Measurements from ENCODE around the gene SHOX.
"Not testable (repeated sequence)": the region's sequence is repeated elsewhere in the genome, so short reads cannot be mapped to it uniquely, and the experiment has no call there.

SHOX gene

DNA sequence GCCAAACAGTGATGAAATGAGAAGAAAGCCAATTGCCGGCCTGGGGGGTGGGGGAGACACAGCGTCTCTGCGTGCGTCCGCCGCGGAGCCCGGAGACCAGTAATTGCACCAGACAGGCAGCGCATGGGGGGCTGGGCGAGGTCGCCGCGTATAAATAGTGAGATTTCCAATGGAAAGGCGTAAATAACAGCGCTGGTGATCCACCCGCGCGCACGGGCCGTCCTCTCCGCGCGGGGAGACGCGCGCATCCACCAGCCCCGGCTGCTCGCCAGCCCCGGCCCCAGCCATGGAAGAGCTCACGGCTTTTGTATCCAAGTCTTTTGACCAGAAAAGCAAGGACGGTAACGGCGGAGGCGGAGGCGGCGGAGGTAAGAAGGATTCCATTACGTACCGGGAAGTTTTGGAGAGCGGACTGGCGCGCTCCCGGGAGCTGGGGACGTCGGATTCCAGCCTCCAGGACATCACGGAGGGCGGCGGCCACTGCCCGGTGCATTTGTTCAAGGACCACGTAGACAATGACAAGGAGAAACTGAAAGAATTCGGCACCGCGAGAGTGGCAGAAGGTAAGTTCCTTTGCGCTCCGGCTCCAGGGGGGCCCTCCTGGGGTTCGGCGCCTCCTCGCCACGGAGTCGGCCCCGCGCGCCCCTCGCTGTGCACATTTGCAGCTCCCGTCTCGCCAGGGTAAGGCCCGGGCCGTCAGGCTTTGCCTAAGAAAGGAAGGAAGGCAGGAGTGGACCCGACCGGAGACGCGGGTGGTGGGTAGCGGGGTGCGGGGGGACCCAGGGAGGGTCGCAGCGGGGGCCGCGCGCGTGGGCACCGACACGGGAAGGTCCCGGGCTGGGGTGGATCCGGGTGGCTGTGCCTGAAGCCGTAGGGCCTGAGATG lies at the start of gene SHOX:
TSS of gene SHOX (plus strand) at position 180 of the 885 bp plus-strand sequence. CDS start at position 287, 107 bp downstream.
- Histone ChIP-seq H3K9me3 (ENCODE audit: control insufficient read depth in 1 of 2, low read length in 2 of 2) (no peaks in the 10 kb centered on the region), H3K36me3 (ENCODE audit: control insufficient read depth in 1 of 2, insufficient read depth in 2 of 2, low read length in 2 of 2) (no peaks in the 10 kb centered on the region), H3K4me1 (ENCODE audit: control insufficient read depth in 1 of 2, insufficient read depth in 2 of 2, low read length in 2 of 2) (peaks cover 0 to 11% of the 10 kb centered on the region in 2 donors), H3K4me3 (ENCODE audit: low read depth in 1 of 2, low read length in 2 of 2) (no peak within 1 kb of the TSS), H3K27ac (ENCODE audit: low read length) (no peak within 1 kb of the TSS), H3K27me3 (ENCODE audit: low read depth, low read length) (peaks cover 7% of the 10 kb centered on the region)

DNA sequence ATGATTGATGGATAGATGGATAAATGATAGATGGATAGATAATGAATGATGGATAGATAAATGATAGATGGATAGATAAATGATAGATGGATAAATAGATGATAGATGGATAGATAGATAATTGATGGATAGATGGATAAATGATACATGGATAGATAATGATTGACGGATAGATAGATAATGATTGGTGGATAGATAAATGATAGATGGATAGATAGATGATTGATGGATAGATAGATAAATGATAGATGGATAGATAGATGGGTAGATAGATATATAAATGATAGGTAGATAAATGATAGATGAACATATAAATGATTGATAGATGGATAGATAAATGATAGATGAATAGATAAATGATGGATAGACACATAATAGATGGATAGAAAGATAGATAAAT lies 49.5 kb upstream of the SHOX start:
- peaks cover 12% of the 10 kb centered on the region in 2 donors for H3K9me3 ChIP-seq (ENCODE audit: control insufficient read depth in 1 of 2, low read length in 2 of 2)
- H3K4me3 ChIP-seq (ENCODE audit: low read depth in 1 of 2, low read length in 2 of 2), result no peak overlapping the region
- H3K27me3 ChIP-seq (ENCODE audit: low read depth, low read length), result no peaks in the 10 kb centered on the region
- no peaks in the 10 kb centered on the region for H3K4me1 ChIP-seq (ENCODE audit: control insufficient read depth in 1 of 2, insufficient read depth in 2 of 2, low read length in 2 of 2)
- no peak overlapping the region for H3K27ac ChIP-seq (ENCODE audit: low read length)
- H3K36me3 ChIP-seq (ENCODE audit: control insufficient read depth in 1 of 2, insufficient read depth in 2 of 2, low read length in 2 of 2), result no peaks in the 10 kb centered on the region

DNA sequence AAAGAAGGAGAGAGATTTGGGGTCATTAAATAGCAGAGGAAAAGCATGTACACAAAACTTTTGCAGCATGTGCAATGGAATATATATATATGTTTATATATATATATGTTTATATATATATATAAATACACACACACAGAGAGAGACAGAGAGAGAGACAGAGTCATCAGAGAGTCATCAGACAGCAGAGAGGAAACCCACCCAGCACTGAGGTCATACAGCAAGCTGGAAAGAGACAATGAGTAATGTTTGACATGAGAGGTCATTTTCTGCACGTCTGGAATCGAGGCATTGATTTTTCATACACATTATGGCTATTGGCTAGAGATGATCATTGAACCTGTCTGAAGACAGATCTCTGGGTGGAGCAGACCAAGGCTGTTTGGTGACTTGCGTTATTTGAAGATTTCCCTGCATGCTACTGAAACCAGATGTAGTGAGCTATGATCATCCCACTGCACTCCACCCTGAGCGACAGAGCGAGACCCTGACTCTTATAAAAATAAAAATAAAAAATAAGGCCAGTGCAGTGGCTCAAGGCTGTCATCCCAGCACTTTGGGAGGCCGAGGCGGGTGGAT lies 48.8 kb upstream of the SHOX start:
- Histone ChIP-seq H3K4me3 (ENCODE audit: low read depth in 1 of 2, low read length in 2 of 2) (no peak overlapping the region), H3K9me3 (ENCODE audit: control insufficient read depth in 1 of 2, low read length in 2 of 2) (peaks cover 5 to 6% of the 10 kb centered on the region in 2 donors), H3K27me3 (ENCODE audit: low read depth, low read length) (no peaks in the 10 kb centered on the region), H3K27ac (ENCODE audit: low read length) (no peak overlapping the region), H3K36me3 (ENCODE audit: control insufficient read depth in 1 of 2, insufficient read depth in 2 of 2, low read length in 2 of 2) (no peaks in the 10 kb centered on the region), H3K4me1 (ENCODE audit: control insufficient read depth in 1 of 2, insufficient read depth in 2 of 2, low read length in 2 of 2) (no peaks in the 10 kb centered on the region)

DNA sequence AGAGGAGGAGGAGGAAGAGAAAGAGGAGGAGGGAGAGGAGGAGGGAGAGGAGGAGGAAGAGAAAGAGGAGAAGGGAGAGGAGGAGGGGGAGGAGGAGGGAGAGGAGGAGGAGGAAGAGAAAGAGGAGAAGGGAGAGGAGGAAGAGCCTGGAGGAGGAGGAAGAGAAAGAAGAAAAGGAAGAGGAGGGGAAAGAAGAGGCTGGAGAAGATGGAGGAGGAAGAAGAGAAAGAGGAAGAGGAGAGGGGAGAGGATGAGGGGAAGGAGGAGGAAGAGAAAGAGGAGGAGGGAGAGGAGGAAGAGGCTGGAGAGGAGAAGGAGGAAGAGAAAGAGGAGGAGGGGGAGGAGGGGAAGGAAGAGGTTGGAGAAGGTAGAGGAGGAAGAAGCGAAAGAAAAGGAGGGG lies 46.0 kb upstream of the SHOX start:
- H3K4me3 ChIP-seq (ENCODE audit: low read depth in 1 of 2, low read length in 2 of 2), result no peak overlapping the region
- no peak overlapping the region for H3K27ac ChIP-seq (ENCODE audit: low read length)
- no peaks in the 10 kb centered on the region for H3K36me3 ChIP-seq (ENCODE audit: control insufficient read depth in 1 of 2, insufficient read depth in 2 of 2, low read length in 2 of 2)
- peaks cover 0 to 4% of the 10 kb centered on the region in 2 donors for H3K9me3 ChIP-seq (ENCODE audit: control insufficient read depth in 1 of 2, low read length in 2 of 2)
- no peaks in the 10 kb centered on the region for H3K4me1 ChIP-seq (ENCODE audit: control insufficient read depth in 1 of 2, insufficient read depth in 2 of 2, low read length in 2 of 2)
- no peaks in the 10 kb centered on the region for H3K27me3 ChIP-seq (ENCODE audit: low read depth, low read length)

DNA sequence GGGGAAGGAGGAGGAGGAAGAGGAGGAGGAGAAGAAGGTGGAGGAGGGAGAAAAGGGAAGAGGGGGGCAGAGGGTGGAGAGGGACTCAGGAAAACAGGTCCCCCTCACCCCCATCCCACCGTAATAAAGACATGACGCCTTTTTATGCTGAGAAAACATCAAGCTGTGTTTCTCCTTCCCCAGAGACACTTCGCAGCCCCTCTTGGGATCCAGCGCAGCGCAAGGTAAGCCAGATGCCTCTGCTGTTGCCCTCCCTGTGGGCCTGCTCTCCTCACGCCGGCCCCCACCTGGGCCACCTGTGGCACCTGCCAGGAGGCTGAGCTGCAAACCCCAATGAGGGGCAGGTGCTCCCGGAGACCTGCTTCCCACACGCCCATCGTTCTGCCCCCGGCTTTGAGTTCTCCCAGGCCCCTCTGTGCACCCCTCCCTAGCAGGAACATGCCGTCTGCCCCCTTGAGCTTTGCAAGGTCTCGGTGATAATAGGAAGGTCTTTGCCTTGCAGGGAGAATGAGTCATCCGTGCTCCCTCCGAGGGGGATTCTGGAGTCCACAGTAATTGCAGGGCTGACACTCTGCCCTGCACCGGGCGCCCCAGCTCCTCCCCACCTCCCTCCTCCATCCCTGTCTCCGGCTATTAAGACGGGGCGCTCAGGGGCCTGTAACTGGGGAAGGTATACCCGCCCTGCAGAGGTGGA lies 45.3 kb upstream of the SHOX start:
- H3K27me3 ChIP-seq (ENCODE audit: low read depth, low read length), result no peaks in the 10 kb centered on the region
- H3K9me3 ChIP-seq (ENCODE audit: control insufficient read depth in 1 of 2, low read length in 2 of 2), result peaks cover 0 to 4% of the 10 kb centered on the region in 2 donors
- no peak overlapping the region for H3K27ac ChIP-seq (ENCODE audit: low read length)
- no peak overlapping the region for H3K4me3 ChIP-seq (ENCODE audit: low read depth in 1 of 2, low read length in 2 of 2)
- no peaks in the 10 kb centered on the region for H3K36me3 ChIP-seq (ENCODE audit: control insufficient read depth in 1 of 2, insufficient read depth in 2 of 2, low read length in 2 of 2)
- H3K4me1 ChIP-seq (ENCODE audit: control insufficient read depth in 1 of 2, insufficient read depth in 2 of 2, low read length in 2 of 2), result no peaks in the 10 kb centered on the region

DNA sequence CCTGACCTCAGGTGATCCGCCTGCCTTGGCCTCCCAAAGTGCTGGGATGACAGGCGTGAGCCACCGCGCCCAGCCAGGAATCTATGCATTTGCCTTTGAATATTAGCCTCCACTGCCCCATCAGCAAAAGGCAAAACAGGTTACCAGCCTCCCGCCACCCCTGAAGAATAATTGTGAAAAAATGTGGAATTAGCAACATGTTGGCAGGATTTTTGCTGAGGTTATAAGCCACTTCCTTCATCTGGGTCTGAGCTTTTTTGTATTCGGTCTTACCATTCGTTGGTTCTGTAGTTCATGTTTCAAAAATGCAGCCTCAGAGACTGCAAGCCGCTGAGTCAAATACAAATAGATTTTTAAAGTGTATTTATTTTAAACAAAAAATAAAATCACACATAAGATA lies 44.2 kb upstream of the SHOX start:
- Histone ChIP-seq H3K4me3 (ENCODE audit: low read depth in 1 of 2, low read length in 2 of 2) (no peak overlapping the region), H3K4me1 (ENCODE audit: control insufficient read depth in 1 of 2, insufficient read depth in 2 of 2, low read length in 2 of 2) (no peaks in the 10 kb centered on the region)

DNA sequence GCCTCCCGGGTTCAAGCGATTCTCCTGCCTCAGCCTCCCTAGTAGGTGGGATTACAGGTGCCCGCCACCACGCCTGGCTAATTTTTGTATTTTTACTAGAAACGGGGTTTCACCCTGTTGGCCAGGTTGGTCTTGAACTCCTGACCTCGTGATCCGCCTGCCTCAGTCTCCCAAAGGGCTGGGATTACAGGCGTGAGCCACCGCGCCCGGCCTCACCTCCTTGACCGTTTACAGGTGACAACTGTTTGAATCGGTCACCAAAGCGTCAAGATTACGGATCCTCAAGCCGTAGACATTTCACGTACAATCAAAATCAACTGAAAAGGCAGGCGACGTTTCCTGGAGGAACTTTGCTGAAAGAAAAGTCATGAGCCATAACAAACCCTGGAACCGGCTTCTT lies 41.3 kb upstream of the SHOX start:
- H3K4me3 ChIP-seq (ENCODE audit: low read depth in 1 of 2, low read length in 2 of 2); H3K36me3 ChIP-seq (ENCODE audit: control insufficient read depth in 1 of 2, insufficient read depth in 2 of 2, low read length in 2 of 2); H3K9me3 ChIP-seq (ENCODE audit: control insufficient read depth in 1 of 2, low read length in 2 of 2); H3K27ac ChIP-seq (ENCODE audit: low read length); H3K27me3 ChIP-seq (ENCODE audit: low read depth, low read length); H3K4me1 ChIP-seq (ENCODE audit: control insufficient read depth in 1 of 2, insufficient read depth in 2 of 2, low read length in 2 of 2): not testable (repeated sequence)

More for the DNA sequence above, 44.2 kb upstream of the SHOX start:
- peaks cover 0 to 4% of the 10 kb centered on the region in 2 donors for H3K9me3 ChIP-seq (ENCODE audit: control insufficient read depth in 1 of 2, low read length in 2 of 2)
- no peaks in the 10 kb centered on the region for H3K27me3 ChIP-seq (ENCODE audit: low read depth, low read length)
- H3K27ac ChIP-seq (ENCODE audit: low read length), result no peak overlapping the region
- no peaks in the 10 kb centered on the region for H3K36me3 ChIP-seq (ENCODE audit: control insufficient read depth in 1 of 2, insufficient read depth in 2 of 2, low read length in 2 of 2)

DNA sequence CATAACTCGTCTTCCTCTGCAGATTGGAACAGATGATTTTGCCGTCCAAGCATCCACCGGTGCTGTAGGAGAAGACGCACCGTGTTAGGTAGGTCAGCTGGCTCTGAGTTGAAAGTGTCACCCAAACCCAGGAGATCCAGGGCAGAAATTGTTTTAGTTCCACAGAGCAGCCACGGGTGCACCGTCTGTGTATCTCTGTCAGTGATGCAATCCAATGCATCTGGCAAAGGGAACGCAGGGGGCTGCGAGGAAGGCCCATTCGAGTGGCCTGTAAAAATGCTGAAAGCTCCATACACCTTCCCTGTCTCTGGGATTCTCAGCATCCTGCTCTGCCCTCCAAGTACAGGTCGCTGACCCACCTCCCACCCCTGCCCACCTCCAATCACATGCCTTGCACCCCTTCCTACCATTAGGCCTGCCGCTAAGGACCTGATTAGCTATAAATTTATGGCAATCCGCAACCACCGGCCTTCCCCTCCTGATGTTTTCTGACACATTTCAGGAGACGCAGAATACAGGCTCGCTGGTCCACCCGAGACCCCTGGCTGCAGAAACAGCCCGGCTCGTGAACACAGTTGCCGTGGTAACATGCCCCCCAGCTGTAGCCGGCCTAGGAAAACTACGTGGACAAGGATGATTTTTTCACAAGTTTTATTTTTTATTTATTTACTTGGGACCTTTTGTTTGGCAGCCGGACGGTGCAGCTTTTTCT lies 39.7 kb upstream of the SHOX start:
- Histone ChIP-seq H3K4me1 (ENCODE audit: control insufficient read depth in 1 of 2, insufficient read depth in 2 of 2, low read length in 2 of 2) (no peaks in the 10 kb centered on the region), H3K4me3 (ENCODE audit: low read depth in 1 of 2, low read length in 2 of 2) (no peak overlapping the region), H3K36me3 (ENCODE audit: control insufficient read depth in 1 of 2, insufficient read depth in 2 of 2, low read length in 2 of 2) (no peaks in the 10 kb centered on the region), H3K27ac (ENCODE audit: low read length) (no peak overlapping the region), H3K27me3 (ENCODE audit: low read depth, low read length) (no peaks in the 10 kb centered on the region), H3K9me3 (ENCODE audit: control insufficient read depth in 1 of 2, low read length in 2 of 2) (peaks cover 6 to 9% of the 10 kb centered on the region in 2 donors)

DNA sequence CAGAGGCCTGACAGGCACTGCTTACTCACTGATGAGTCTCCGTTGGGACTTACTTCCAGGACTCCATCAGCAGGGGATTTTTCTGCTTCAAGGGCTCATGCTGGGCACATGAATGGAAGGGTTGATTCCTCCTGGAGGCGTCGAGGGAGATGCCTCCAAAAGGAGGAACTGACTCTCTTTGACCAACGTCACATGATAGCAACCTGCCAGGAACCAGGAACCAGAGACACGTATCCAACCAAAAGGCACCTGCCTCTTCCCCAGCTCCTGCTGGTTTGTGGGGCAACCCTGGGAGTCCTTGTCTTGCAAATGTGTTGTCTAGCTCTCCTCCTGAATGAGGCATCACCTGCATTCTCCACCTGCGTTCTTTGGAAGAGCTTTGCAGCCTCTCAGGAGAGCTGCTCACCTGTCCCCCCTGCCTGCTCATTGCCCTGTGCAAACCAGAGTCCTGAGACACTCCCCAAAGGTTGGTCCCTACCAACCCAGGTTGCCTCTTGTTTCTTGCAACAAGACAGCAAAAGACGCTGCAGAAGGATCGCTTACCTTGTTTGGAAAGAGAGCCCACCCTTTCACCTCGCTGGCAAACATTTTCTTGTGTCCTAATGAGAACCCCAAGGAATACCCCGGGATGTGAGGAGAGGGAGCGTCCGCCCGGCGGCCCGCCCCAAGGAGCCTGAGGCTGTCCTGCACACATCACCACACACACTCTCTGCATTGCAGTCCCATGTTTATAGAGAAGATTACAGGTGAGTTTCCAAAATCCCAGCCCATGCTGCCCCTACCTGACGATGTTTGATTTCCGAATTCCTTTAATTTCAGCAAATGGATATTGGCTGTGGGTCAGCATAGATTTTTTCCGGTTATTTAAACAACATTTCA lies 30.5 kb upstream of the SHOX start:
- no peaks in the 10 kb centered on the region for H3K27me3 ChIP-seq (ENCODE audit: low read depth, low read length)
- H3K4me3 ChIP-seq (ENCODE audit: low read depth in 1 of 2, low read length in 2 of 2), result no peak overlapping the region
- H3K27ac ChIP-seq (ENCODE audit: low read length), result no peak overlapping the region
- peaks cover 11 to 35% of the 10 kb centered on the region in 2 donors for H3K9me3 ChIP-seq (ENCODE audit: control insufficient read depth in 1 of 2, low read length in 2 of 2)
- H3K4me1 ChIP-seq (ENCODE audit: control insufficient read depth in 1 of 2, insufficient read depth in 2 of 2, low read length in 2 of 2), result no peaks in the 10 kb centered on the region
- no peaks in the 10 kb centered on the region for H3K36me3 ChIP-seq (ENCODE audit: control insufficient read depth in 1 of 2, insufficient read depth in 2 of 2, low read length in 2 of 2)

DNA sequence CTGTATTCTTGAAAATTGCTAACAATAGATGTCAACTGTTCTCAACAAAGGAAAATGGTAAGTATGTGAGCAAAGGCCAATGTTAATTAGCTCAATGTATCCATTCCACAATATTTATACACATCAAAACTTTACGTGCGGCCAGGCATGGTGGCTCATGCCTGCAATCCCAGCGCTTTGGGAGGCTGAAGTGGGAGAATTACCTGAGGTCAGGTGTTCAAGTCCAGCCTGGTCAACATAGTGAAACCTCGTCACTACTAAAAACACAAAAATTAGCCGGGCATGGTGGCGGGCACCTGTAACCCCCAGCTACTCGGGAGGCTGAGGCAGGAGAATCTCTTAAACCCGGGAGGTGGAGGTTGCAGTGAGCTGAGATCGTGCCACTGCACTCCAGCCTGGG lies 27.6 kb upstream of the SHOX start:
- peaks cover 0 to 13% of the 10 kb centered on the region in 2 donors for H3K9me3 ChIP-seq (ENCODE audit: control insufficient read depth in 1 of 2, low read length in 2 of 2)
- H3K27ac ChIP-seq (ENCODE audit: low read length); H3K4me1 ChIP-seq (ENCODE audit: control insufficient read depth in 1 of 2, insufficient read depth in 2 of 2, low read length in 2 of 2); H3K4me3 ChIP-seq (ENCODE audit: low read depth in 1 of 2, low read length in 2 of 2); H3K36me3 ChIP-seq (ENCODE audit: control insufficient read depth in 1 of 2, insufficient read depth in 2 of 2, low read length in 2 of 2); H3K27me3 ChIP-seq (ENCODE audit: low read depth, low read length): not testable (repeated sequence)
